H9 (cell line): ENCODE results near the gene PATL2. TPM values are rescaled to one million over a fixed set of nuclear protein-coding genes. Genes with fewer than 3 reads are reported as not detected.

Experiments
- DNase-seq: peaks from one replicate; pipeline ENCODE4 v3.0.0-alpha.2; 2017
- H2AFZ ChIP-seq: one replicate; pipeline ENCODE4 v1.6.1; 2013; ENCODE audit warnings: mild to moderate bottlenecking, low read length, control low read depth, moderate library complexity
- H2AK5ac ChIP-seq: 2 replicates; pipeline ENCODE4 v1.6.1; 2013; ENCODE audit warnings: low read length, control low read depth, mixed read lengths; ENCODE audit not compliant: insufficient read length
- H2BK120ac ChIP-seq: one replicate; pipeline ENCODE4 v1.6.1; 2013; ENCODE audit warnings: low read depth, mild to moderate bottlenecking, low read length, control low read depth, inconsistent platforms; ENCODE audit not compliant: poor library complexity, severe bottlenecking
- H2BK12ac ChIP-seq: 2 replicates; pipeline ENCODE4 v1.6.1; 2013; ENCODE audit warnings: low read length, control low read depth, mixed read lengths, low read depth; ENCODE audit not compliant: insufficient read length
- H2BK15ac ChIP-seq: 2 replicates; pipeline ENCODE4 v1.6.1; 2013; ENCODE audit warnings: low read depth, low read length, control low read depth
- H2BK20ac ChIP-seq: one replicate; pipeline ENCODE4 v1.6.1; 2013; ENCODE audit warnings: low read depth, mild to moderate bottlenecking, low read length, control low read depth, inconsistent platforms; ENCODE audit not compliant: poor library complexity, severe bottlenecking
- H2BK5ac ChIP-seq: 2 replicates; pipeline ENCODE4 v1.6.1; 2013; ENCODE audit warnings: low read length, control low read depth, mixed read lengths; ENCODE audit not compliant: insufficient read length
- H3K14ac ChIP-seq: 2 replicates; pipeline ENCODE4 v1.6.1; 2013; ENCODE audit warnings: low read length, control low read depth; ENCODE audit not compliant: insufficient read depth
- H3K18ac ChIP-seq: 2 replicates; pipeline ENCODE4 v1.6.1; 2013; ENCODE audit warnings: low read depth, mild to moderate bottlenecking, mixed read lengths, low read length, control low read depth; ENCODE audit not compliant: insufficient read length
- H3K23ac ChIP-seq: 2 replicates; pipeline ENCODE4 v1.6.1; 2013; ENCODE audit warnings: low read length, control low read depth, mixed read lengths, low read depth; ENCODE audit not compliant: insufficient read length
- H3K23me2 ChIP-seq: 2 replicates; pipeline ENCODE4 v1.6.1; 2013; ENCODE audit warnings: low read depth, mild to moderate bottlenecking, mixed read lengths, low read length, control low read depth; ENCODE audit not compliant: insufficient read length, poor library complexity, severe bottlenecking
- H3K27ac ChIP-seq: 2 replicates; pipeline ENCODE4 v1.5.1; 2013; ENCODE audit warnings: low read length, control low read depth, mixed read lengths, low read depth; ENCODE audit not compliant: insufficient read length
- H3K27me3 ChIP-seq: 2 replicates; pipeline ENCODE4 v1.6.1; 2013; ENCODE audit warnings: low read length, control low read depth, inconsistent platforms; ENCODE audit not compliant: insufficient read depth
- H3K4ac ChIP-seq: 2 replicates; pipeline ENCODE4 v1.6.1; 2013; ENCODE audit warnings: low read depth, mild to moderate bottlenecking, control low read depth, inconsistent platforms, low read length, moderate library complexity
- H3K4me1 ChIP-seq: 2 replicates; pipeline ENCODE4 v1.6.1; 2013; ENCODE audit warnings: low read length, control low read depth, inconsistent platforms; ENCODE audit not compliant: insufficient read depth
- H3K4me2 ChIP-seq: 2 replicates; pipeline ENCODE4 v1.6.1; 2013; ENCODE audit warnings: low read length, control low read depth, mixed read lengths; ENCODE audit not compliant: insufficient read length, insufficient read depth
- H3K56ac ChIP-seq: 2 replicates; pipeline ENCODE4 v1.6.1; 2013; ENCODE audit warnings: low read depth, mild to moderate bottlenecking, mixed read lengths, low read length, control low read depth; ENCODE audit not compliant: insufficient read length
- H3K79me1 ChIP-seq: 2 replicates; pipeline ENCODE4 v1.6.1; 2013; ENCODE audit warnings: low read depth, mild to moderate bottlenecking, moderate library complexity, low read length, control low read depth, inconsistent platforms; ENCODE audit not compliant: insufficient read depth, poor library complexity, severe bottlenecking
- H3K79me2 ChIP-seq: 2 replicates; pipeline ENCODE4 v1.6.1; 2013; ENCODE audit warnings: low read length, control low read depth, inconsistent platforms; ENCODE audit not compliant: insufficient read depth
- H3K9ac ChIP-seq: 2 replicates; pipeline ENCODE4 v1.6.1; 2013; ENCODE audit warnings: low read length, control low read depth, mixed read lengths; ENCODE audit not compliant: insufficient read length; ENCODE audit errors: extremely low read depth
- H3K9me3 ChIP-seq: one replicate; pipeline ENCODE4 v1.6.1; 2013; ENCODE audit warnings: low read depth, low read length, inconsistent platforms; ENCODE audit not compliant: control insufficient read depth
- H3T11ph ChIP-seq: one replicate; pipeline ENCODE4 v1.6.1; 2013; ENCODE audit warnings: mild to moderate bottlenecking, low read length, control low read depth, inconsistent platforms
- H4K20me1 ChIP-seq: one replicate; pipeline ENCODE4 v1.6.1; 2013; ENCODE audit not compliant: control insufficient read depth, insufficient read length, insufficient read depth
- H4K5ac ChIP-seq: 2 replicates; pipeline ENCODE4 v1.6.1; 2013; ENCODE audit warnings: low read depth, mild to moderate bottlenecking, mixed read lengths, low read length, control low read depth; ENCODE audit not compliant: insufficient read length
- H4K8ac ChIP-seq: replicated peaks from 2 replicates; pipeline ENCODE4 v1.6.1; 2013; ENCODE audit warnings: low read length, control low read depth, mixed read lengths, low read depth; ENCODE audit not compliant: insufficient read length
- H4K91ac ChIP-seq: 2 replicates; pipeline ENCODE4 v1.6.1; 2013; ENCODE audit warnings: low read depth, mild to moderate bottlenecking, moderate library complexity, mixed read lengths, low read length, control low read depth; ENCODE audit not compliant: insufficient read length
- H3K27ac Mint-ChIP-seq, 3 experiments: 2 replicates in 2 of 3; 3 replicates in 1 of 3; pipeline ENCODE4 v1.8.0; 2020 to 2021; ENCODE audit warnings: mixed read lengths in 3 of 3, mild to moderate bottlenecking in 1 of 3, moderate library complexity in 1 of 3
- H3K27me3 Mint-ChIP-seq: 2 replicates; pipeline ENCODE4 v1.8.0; 2021; ENCODE audit warnings: low read depth, mild to moderate bottlenecking, moderate library complexity, mixed read lengths
- H3K36me3 Mint-ChIP-seq, 3 experiments: 2 replicates in 2 of 3; 3 replicates in 1 of 3; pipeline ENCODE4 v1.8.0; 2020 to 2021; ENCODE audit warnings: low read depth in 3 of 3, mixed read lengths in 3 of 3; ENCODE audit not compliant: insufficient read depth in 1 of 3
- H3K4me1 Mint-ChIP-seq, 2 experiments: 2 replicates each; pipeline ENCODE4 v1.8.0; 2020; ENCODE audit warnings: mixed read lengths in 2 of 2
- H3K4me3 Mint-ChIP-seq, 2 experiments: 2 replicates in 1 of 2; 3 replicates in 1 of 2; pipeline ENCODE4 v1.8.0; 2020 to 2021; ENCODE audit warnings: mild to moderate bottlenecking in 2 of 2, mixed read lengths in 2 of 2, moderate library complexity in 1 of 2
- H3K9me3 Mint-ChIP-seq, 2 experiments: 2 replicates in 1 of 2; 3 replicates in 1 of 2; pipeline ENCODE4 v1.8.0; 2020; ENCODE audit warnings: mild to moderate bottlenecking in 2 of 2, mixed read lengths in 2 of 2, moderate library complexity in 1 of 2
- WGBS: extraction: QIAGEN DNeasy Blood & Tissue Kit; methylation state at CpG from one replicate; pipeline ENCODE4 v1.1.7; 2013; ENCODE audit warnings: missing lambda C conversion rate, low lambda C conversion rate, mixed read lengths; ENCODE audit not compliant: insufficient read length; ENCODE audit errors: extremely low coverage; 5-methylcytosine and 5-hydroxymethylcytosine counted together
- total RNA-seq: library from RNA; stranded (reverse); gene quantifications from 2 replicates; pipeline ENCODE4 v1.2.1, GENCODE V29; 2021
- TF ChIP-seq, protein P1 (sequence below): fragments of 200-600 bp; sonication (generic); conservative IDR thresholded peaks from 3 replicates; pipeline ENCODE4 v1.8.0; 2021; ENCODE audit warnings: antibody characterized with exemption, mild to moderate bottlenecking

The PATL2 gene
- total RNA-seq, 1 experiment from 2014 or later, result 0.46 TPM

DNA sequence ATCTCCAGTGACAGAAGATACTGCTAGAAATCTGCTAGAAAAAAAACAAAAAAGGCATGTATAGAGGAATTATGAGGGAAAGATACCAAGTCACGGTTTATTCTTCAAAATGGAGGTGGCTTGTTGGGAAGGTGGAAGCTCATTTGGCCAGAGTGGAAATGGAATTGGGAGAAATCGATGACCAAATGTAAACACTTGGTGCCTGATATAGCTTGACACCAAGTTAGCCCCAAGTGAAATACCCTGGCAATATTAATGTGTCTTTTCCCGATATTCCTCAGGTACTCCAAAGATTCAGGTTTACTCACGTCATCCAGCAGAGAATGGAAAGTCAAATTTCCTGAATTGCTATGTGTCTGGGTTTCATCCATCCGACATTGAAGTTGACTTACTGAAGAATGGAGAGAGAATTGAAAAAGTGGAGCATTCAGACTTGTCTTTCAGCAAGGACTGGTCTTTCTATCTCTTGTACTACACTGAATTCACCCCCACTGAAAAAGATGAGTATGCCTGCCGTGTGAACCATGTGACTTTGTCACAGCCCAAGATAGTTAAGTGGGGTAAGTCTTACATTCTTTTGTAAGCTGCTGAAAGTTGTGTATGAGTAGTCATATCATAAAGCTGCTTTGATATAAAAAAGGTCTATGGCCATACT lies 4.1 kb upstream of the PATL2 start:
- TF ChIP-seq, protein P1, sequence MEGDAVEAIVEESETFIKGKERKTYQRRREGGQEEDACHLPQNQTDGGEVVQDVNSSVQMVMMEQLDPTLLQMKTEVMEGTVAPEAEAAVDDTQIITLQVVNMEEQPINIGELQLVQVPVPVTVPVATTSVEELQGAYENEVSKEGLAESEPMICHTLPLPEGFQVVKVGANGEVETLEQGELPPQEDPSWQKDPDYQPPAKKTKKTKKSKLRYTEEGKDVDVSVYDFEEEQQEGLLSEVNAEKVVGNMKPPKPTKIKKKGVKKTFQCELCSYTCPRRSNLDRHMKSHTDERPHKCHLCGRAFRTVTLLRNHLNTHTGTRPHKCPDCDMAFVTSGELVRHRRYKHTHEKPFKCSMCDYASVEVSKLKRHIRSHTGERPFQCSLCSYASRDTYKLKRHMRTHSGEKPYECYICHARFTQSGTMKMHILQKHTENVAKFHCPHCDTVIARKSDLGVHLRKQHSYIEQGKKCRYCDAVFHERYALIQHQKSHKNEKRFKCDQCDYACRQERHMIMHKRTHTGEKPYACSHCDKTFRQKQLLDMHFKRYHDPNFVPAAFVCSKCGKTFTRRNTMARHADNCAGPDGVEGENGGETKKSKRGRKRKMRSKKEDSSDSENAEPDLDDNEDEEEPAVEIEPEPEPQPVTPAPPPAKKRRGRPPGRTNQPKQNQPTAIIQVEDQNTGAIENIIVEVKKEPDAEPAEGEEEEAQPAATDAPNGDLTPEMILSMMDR, result no peak
- no peak overlapping the region for H2AK5ac ChIP-seq
- DNase-seq, result no peak
- no peaks in the 10 kb centered on the region for H4K20me1 ChIP-seq
- peaks cover 13% of the 10 kb centered on the region for H3K23me2 ChIP-seq
- H2BK20ac ChIP-seq, result no peak overlapping the region
- H3K27me3 ChIP-seq, result no peaks in the 10 kb centered on the region; the same call in 1 of the 2 replicates
- H3K4ac ChIP-seq, result no peak overlapping the region
- H3K56ac ChIP-seq, result no peak overlapping the region
- H3K27me3 Mint-ChIP-seq, result peaks cover 15% of the 10 kb centered on the region
- H2BK120ac ChIP-seq, result no peak overlapping the region
- H4K91ac ChIP-seq, result no peak overlapping the region
- no peaks in the 10 kb centered on the region for H3K4me1 ChIP-seq
- no peak overlapping the region for H3T11ph ChIP-seq
- H3K9me3 ChIP-seq, result no peaks in the 10 kb centered on the region
- H3K4me2 ChIP-seq, result no peak overlapping the region
- no peak overlapping the region for H2BK12ac ChIP-seq
- H3K9ac ChIP-seq, result no peak overlapping the region
- H3K4me3 Mint-ChIP-seq, result no peak overlapping the region
- H3K27ac ChIP-seq, result no peak overlapping the region
- peaks cover 2 to 15% (median 14%) of the 10 kb centered on the region in 3 experiments; a peak in 5 of 7 replicates for H3K36me3 Mint-ChIP-seq
- H3K27ac Mint-ChIP-seq, result no peak overlapping the region
- H2BK5ac ChIP-seq, result no peak overlapping the region
- WGBS, result no CpG with 5 or more reads among the region's 6 CpGs
- H2AFZ ChIP-seq, result no peak overlapping the region
- H3K14ac ChIP-seq, result no peak overlapping the region
- no peaks in the 10 kb centered on the region for H3K9me3 Mint-ChIP-seq
- H4K8ac ChIP-seq, result no peak overlapping the region
- peaks cover 10 to 13% of the 10 kb centered on the region in 2 experiments for H3K4me1 Mint-ChIP-seq
- H2BK15ac ChIP-seq, result no peak overlapping the region
- H3K79me1 ChIP-seq, result no peaks in the 10 kb centered on the region
- no peak overlapping the region for H4K5ac ChIP-seq
- H3K79me2 ChIP-seq, result no peaks in the 10 kb centered on the region; the same call in 1 of the 2 replicates
- no peak overlapping the region for H3K18ac ChIP-seq
- H3K23ac ChIP-seq, result no peak overlapping the region
